ENCODE data around the gene AFF3.
"Not testable (repeated sequence)": the region's sequence is repeated elsewhere in the genome, so short reads cannot be mapped to it uniquely, and the experiment has no call there.

Gene AFF3

GRCh38 chr2:99933491-99933890, 208.9 kb downstream of the AFF3 start:
- H3K18ac ChIP-seq (ENCODE audit: low read length); H3K4ac ChIP-seq (ENCODE audit: low read depth, low read length); H4K8ac ChIP-seq (ENCODE audit: low read depth, low read length); H2BK120ac ChIP-seq (ENCODE audit: insufficient read depth, low read length, poor library complexity); H2BK5ac ChIP-seq (ENCODE audit: low read depth, low read length, poor library complexity); H3K23ac ChIP-seq (ENCODE audit: low read length); H3K4me2 ChIP-seq (ENCODE audit: low read length); H3K79me2 ChIP-seq (ENCODE audit: control insufficient read depth, insufficient read depth, low read length, poor library complexity); H3K4me1 ChIP-seq (ENCODE audit: control insufficient read depth in 1 of 2, insufficient read depth in 2 of 2, low read length in 2 of 2); DNase-seq; H3K27ac ChIP-seq (ENCODE audit: low read depth, low read length); H3K14ac ChIP-seq (ENCODE audit: low read length); H3K9ac ChIP-seq (ENCODE audit: low read length); H3K9me3 ChIP-seq (ENCODE audit: insufficient read depth, low read depth, low read length); H4K91ac ChIP-seq (ENCODE audit: low read depth, low read length); H3K36me3 ChIP-seq (ENCODE audit: control insufficient read depth in 1 of 2, insufficient read depth in 2 of 2, low read length in 2 of 2); H3K27me3 ChIP-seq (ENCODE audit: insufficient read depth, low read length); H3K4me3 ChIP-seq (ENCODE audit: low read depth, low read length); H2AK5ac ChIP-seq (ENCODE audit: low read length); H3K79me1 ChIP-seq (ENCODE audit: low read length); H4K12ac ChIP-seq (ENCODE audit: low read depth, low read length); H2BK12ac ChIP-seq (ENCODE audit: low read length); H2AFZ ChIP-seq (ENCODE audit: insufficient read depth, low read length, poor library complexity): not testable (repeated sequence)
- no CpG with 5 or more reads among the region's 3 CpGs for WGBS (ENCODE audit: extremely low coverage, insufficient coverage, insufficient read length)

GRCh38 chr2:99928470-99929053, 213.8 kb downstream of the AFF3 start:
- no peaks in the 10 kb centered on the region for H3K27me3 ChIP-seq (ENCODE audit: insufficient read depth, low read length)
- H3K79me1 ChIP-seq (ENCODE audit: low read length), result no peaks in the 10 kb centered on the region
- H3K36me3 ChIP-seq (ENCODE audit: control insufficient read depth in 1 of 2, insufficient read depth in 2 of 2, low read length in 2 of 2), result no peaks in the 10 kb centered on the region
- no peak overlapping the region for H2BK12ac ChIP-seq (ENCODE audit: low read length)
- H3K79me2 ChIP-seq (ENCODE audit: control insufficient read depth, insufficient read depth, low read length, poor library complexity), result no peaks in the 10 kb centered on the region
- H3K9me3 ChIP-seq (ENCODE audit: insufficient read depth, low read depth, low read length), result no peaks in the 10 kb centered on the region
- no peak overlapping the region for H4K8ac ChIP-seq (ENCODE audit: low read depth, low read length)
- no peaks in the 10 kb centered on the region for H3K4me1 ChIP-seq (ENCODE audit: control insufficient read depth in 1 of 2, insufficient read depth in 2 of 2, low read length in 2 of 2)
- no peak overlapping the region for H3K27ac ChIP-seq (ENCODE audit: low read depth, low read length)
- H3K14ac ChIP-seq (ENCODE audit: low read length), result no peak overlapping the region
- H3K4me2 ChIP-seq (ENCODE audit: low read length), result no peak overlapping the region
- H2BK120ac ChIP-seq (ENCODE audit: insufficient read depth, low read length, poor library complexity), result no peak overlapping the region
- no peak overlapping the region for H4K12ac ChIP-seq (ENCODE audit: low read depth, low read length)
- H3K18ac ChIP-seq (ENCODE audit: low read length), result no peak overlapping the region
- H3K4me3 ChIP-seq (ENCODE audit: low read depth, low read length), result no peak overlapping the region
- H4K91ac ChIP-seq (ENCODE audit: low read depth, low read length), result no peak overlapping the region
- no peak overlapping the region for H3K9ac ChIP-seq (ENCODE audit: low read length)
- H2AK5ac ChIP-seq (ENCODE audit: low read length), result no peak overlapping the region
- H3K4ac ChIP-seq (ENCODE audit: low read depth, low read length), result no peak overlapping the region
- no peak overlapping the region for H3K23ac ChIP-seq (ENCODE audit: low read length)
- H2AFZ ChIP-seq (ENCODE audit: insufficient read depth, low read length, poor library complexity), result no peak overlapping the region
- no CpG with 5 or more reads among the region's 6 CpGs for WGBS (ENCODE audit: extremely low coverage, insufficient coverage, insufficient read length)
- no peak for DNase-seq
- no peak overlapping the region for H2BK5ac ChIP-seq (ENCODE audit: low read depth, low read length, poor library complexity)

GRCh38 chr2:99927690-99928207, 214.6 kb downstream of the AFF3 start:
- not testable (repeated sequence) for H3K4me1 ChIP-seq (ENCODE audit: control insufficient read depth in 1 of 2, insufficient read depth in 2 of 2, low read length in 2 of 2); H3K9ac ChIP-seq (ENCODE audit: low read length); H3K14ac ChIP-seq (ENCODE audit: low read length); H2AK5ac ChIP-seq (ENCODE audit: low read length); H3K27me3 ChIP-seq (ENCODE audit: insufficient read depth, low read length); H4K91ac ChIP-seq (ENCODE audit: low read depth, low read length); DNase-seq; H3K4me2 ChIP-seq (ENCODE audit: low read length); H4K12ac ChIP-seq (ENCODE audit: low read depth, low read length); H3K23ac ChIP-seq (ENCODE audit: low read length); H3K18ac ChIP-seq (ENCODE audit: low read length); H2BK120ac ChIP-seq (ENCODE audit: insufficient read depth, low read length, poor library complexity); H2BK5ac ChIP-seq (ENCODE audit: low read depth, low read length, poor library complexity); H3K27ac ChIP-seq (ENCODE audit: low read depth, low read length); H3K79me1 ChIP-seq (ENCODE audit: low read length); H2AFZ ChIP-seq (ENCODE audit: insufficient read depth, low read length, poor library complexity); H3K36me3 ChIP-seq (ENCODE audit: control insufficient read depth in 1 of 2, insufficient read depth in 2 of 2, low read length in 2 of 2); H3K4ac ChIP-seq (ENCODE audit: low read depth, low read length); H2BK12ac ChIP-seq (ENCODE audit: low read length); H3K79me2 ChIP-seq (ENCODE audit: control insufficient read depth, insufficient read depth, low read length, poor library complexity); H3K9me3 ChIP-seq (ENCODE audit: insufficient read depth, low read depth, low read length); H4K8ac ChIP-seq (ENCODE audit: low read depth, low read length); H3K4me3 ChIP-seq (ENCODE audit: low read depth, low read length)
- WGBS (ENCODE audit: extremely low coverage, insufficient coverage, insufficient read length), result no CpG with 5 or more reads among the region's 7 CpGs

GRCh38 chr2:99926986-99927385, 215.4 kb downstream of the AFF3 start:
- peak in 1 of 2 donors; percentile 3 for DNase-seq
- Histone ChIP-seq H3K14ac (ENCODE audit: low read length) (no peak overlapping the region), H3K4me2 (ENCODE audit: low read length) (no peak overlapping the region), H2BK120ac (ENCODE audit: insufficient read depth, low read length, poor library complexity) (no peak overlapping the region), H3K18ac (ENCODE audit: low read length) (no peak overlapping the region), H3K9me3 (ENCODE audit: insufficient read depth, low read depth, low read length) (no peaks in the 10 kb centered on the region), H3K36me3 (ENCODE audit: control insufficient read depth in 1 of 2, insufficient read depth in 2 of 2, low read length in 2 of 2) (no peaks in the 10 kb centered on the region), H3K79me1 (ENCODE audit: low read length) (no peaks in the 10 kb centered on the region), H3K4me1 (ENCODE audit: control insufficient read depth in 1 of 2, insufficient read depth in 2 of 2, low read length in 2 of 2) (no peaks in the 10 kb centered on the region), H3K4ac (ENCODE audit: low read depth, low read length) (no peak overlapping the region), H4K91ac (ENCODE audit: low read depth, low read length) (no peak overlapping the region), H3K4me3 (ENCODE audit: low read depth, low read length) (no peak overlapping the region), H3K79me2 (ENCODE audit: control insufficient read depth, insufficient read depth, low read length, poor library complexity) (no peaks in the 10 kb centered on the region), H2BK12ac (ENCODE audit: low read length) (no peak overlapping the region), H2AK5ac (ENCODE audit: low read length) (no peak overlapping the region), H3K27me3 (ENCODE audit: insufficient read depth, low read length) (no peaks in the 10 kb centered on the region), H2AFZ (ENCODE audit: insufficient read depth, low read length, poor library complexity) (no peak overlapping the region), H3K23ac (ENCODE audit: low read length) (no peak overlapping the region), H4K8ac (ENCODE audit: low read depth, low read length) (no peak overlapping the region), H3K9ac (ENCODE audit: low read length) (no peak overlapping the region), H4K12ac (ENCODE audit: low read depth, low read length) (no peak overlapping the region), H2BK5ac (ENCODE audit: low read depth, low read length, poor library complexity) (no peak overlapping the region), H3K27ac (ENCODE audit: low read depth, low read length) (no peak overlapping the region)
